Calu3 (cell line): ENCODE data around the gene PLA2R1. TPM values are rescaled to one million over a fixed set of nuclear protein-coding genes. Genes with fewer than 3 reads are reported as not detected.

Source experiments
- BruUV-seq: library from RNA; stranded (reverse); fragments of 400-500 nt; replicated peaks from 2 replicates; lab custom pipeline; 2021; lab: Mats Ljungman, UMichigan
- CTCF ChIA-PET: fragments of 300-600 bp; sonication (Branson Sonifier 250); formaldehyde crosslinking; loops from one replicate; lab custom pipeline; 2022; ENCODE audit warnings: antibody characterized with exemption; lab: Charles Lee
- DNase-seq: peaks from one replicate; pipeline ENCODE4 v3.0.0; 2022
- H3K27ac Mint-ChIP-seq: one replicate; pipeline ENCODE4 v1.8.0; 2022; ENCODE audit warnings: mixed read lengths; ENCODE audit not compliant: unreplicated experiment
- H3K27me3 Mint-ChIP-seq: one replicate; pipeline ENCODE4 v1.8.0; 2022; ENCODE audit warnings: mixed read lengths; ENCODE audit not compliant: unreplicated experiment
- H3K36me3 Mint-ChIP-seq: one replicate; pipeline ENCODE4 v1.8.0; 2022; ENCODE audit warnings: mild to moderate bottlenecking, moderate library complexity, mixed read lengths; ENCODE audit not compliant: insufficient read depth, unreplicated experiment
- H3K4me1 Mint-ChIP-seq: one replicate; pipeline ENCODE4 v1.8.0; 2022; ENCODE audit warnings: mild to moderate bottlenecking, low read depth, mixed read lengths; ENCODE audit not compliant: unreplicated experiment
- H3K4me3 Mint-ChIP-seq: one replicate; pipeline ENCODE4 v1.8.0; 2022; ENCODE audit warnings: mild to moderate bottlenecking, low read depth, moderate library complexity, mixed read lengths; ENCODE audit not compliant: unreplicated experiment
- H3K9me3 Mint-ChIP-seq: one replicate; pipeline ENCODE4 v1.8.0; 2022; ENCODE audit warnings: low read depth, mixed read lengths; ENCODE audit not compliant: unreplicated experiment
- intact Hi-C: fragments of 100-400 bp; cut with micrococcal nuclease; formaldehyde crosslinking; loops from one replicate; pipeline ENCODE4 v1.10.0; 2022; ENCODE audit not compliant: unreplicated experiment
- total RNA-seq: library from RNA; stranded (reverse); gene quantifications from 2 replicates; pipeline ENCODE4 v1.2.3, GENCODE V29; 2022
- TF ChIP-seq, protein P1 (sequence below): fragments of 200-600 bp; IDR thresholded peaks from one replicate; pipeline ENCODE4 v1.8.0; 2022; ENCODE audit warnings: antibody characterized with exemption; ENCODE audit not compliant: unreplicated experiment

PLA2R1 gene
- total RNA-seq, 1 experiment from 2014 or later: 5.8 TPM

DNA sequence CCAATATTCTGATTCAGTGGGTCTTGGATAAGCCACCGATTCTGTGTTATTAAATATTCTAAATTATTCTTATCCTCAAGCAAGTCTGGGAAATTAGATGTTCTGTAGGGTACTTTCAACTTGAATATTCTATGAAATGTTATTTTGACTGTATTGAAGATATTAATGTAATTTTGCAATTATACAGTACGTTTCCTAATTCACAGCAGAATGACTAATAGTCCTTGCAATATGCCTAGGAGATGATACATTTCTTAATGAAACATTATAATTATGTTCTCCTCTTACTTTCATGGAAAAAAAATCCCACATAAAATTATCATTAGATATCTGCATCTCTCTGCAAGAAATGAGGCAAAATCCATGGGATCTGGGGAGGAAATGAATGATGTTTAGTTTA, 46.2 kb upstream of the PLA2R1 start:
- no peak for DNase-seq
- H3K4me1 Mint-ChIP-seq: peaks cover 6% of the 10 kb centered on the region
- H3K27me3 Mint-ChIP-seq: no peaks in the 10 kb centered on the region
- no peak overlapping the region for H3K4me3 Mint-ChIP-seq
- intact Hi-C loops: no loop called here
- no peak overlapping the region for H3K27ac Mint-ChIP-seq
- BruUV-seq: no TSS peak
- CTCF ChIA-PET: no interaction called here
- peaks cover 14% of the 10 kb centered on the region for H3K36me3 Mint-ChIP-seq
- TF ChIP-seq, protein P1, sequence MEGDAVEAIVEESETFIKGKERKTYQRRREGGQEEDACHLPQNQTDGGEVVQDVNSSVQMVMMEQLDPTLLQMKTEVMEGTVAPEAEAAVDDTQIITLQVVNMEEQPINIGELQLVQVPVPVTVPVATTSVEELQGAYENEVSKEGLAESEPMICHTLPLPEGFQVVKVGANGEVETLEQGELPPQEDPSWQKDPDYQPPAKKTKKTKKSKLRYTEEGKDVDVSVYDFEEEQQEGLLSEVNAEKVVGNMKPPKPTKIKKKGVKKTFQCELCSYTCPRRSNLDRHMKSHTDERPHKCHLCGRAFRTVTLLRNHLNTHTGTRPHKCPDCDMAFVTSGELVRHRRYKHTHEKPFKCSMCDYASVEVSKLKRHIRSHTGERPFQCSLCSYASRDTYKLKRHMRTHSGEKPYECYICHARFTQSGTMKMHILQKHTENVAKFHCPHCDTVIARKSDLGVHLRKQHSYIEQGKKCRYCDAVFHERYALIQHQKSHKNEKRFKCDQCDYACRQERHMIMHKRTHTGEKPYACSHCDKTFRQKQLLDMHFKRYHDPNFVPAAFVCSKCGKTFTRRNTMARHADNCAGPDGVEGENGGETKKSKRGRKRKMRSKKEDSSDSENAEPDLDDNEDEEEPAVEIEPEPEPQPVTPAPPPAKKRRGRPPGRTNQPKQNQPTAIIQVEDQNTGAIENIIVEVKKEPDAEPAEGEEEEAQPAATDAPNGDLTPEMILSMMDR: no peak
- no peaks in the 10 kb centered on the region for H3K9me3 Mint-ChIP-seq

DNA sequence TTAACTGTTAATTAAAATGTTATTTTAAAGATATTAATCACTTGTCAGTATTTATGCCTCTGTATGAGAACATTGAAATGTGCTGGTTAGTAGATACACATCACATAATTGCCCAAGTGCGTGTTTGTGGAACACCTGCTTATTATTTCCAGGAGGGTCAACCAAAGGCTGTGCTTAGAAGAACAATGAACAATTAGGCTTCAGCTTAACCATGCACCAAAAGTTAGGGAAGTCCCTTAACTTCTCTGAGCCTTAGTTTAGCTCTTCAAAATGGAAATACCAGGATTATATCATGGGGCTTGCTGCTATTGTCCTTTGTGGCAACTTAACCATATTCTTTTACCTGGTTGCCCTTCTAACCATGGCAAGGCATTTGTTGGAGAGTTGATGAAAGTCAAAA, 43.0 kb upstream of the PLA2R1 start:
- Mint-ChIP-seq H3K4me1 (peaks cover 7% of the 10 kb centered on the region), H3K27me3 (no peaks in the 10 kb centered on the region)
- CTCF ChIA-PET: no interaction called here

DNA sequence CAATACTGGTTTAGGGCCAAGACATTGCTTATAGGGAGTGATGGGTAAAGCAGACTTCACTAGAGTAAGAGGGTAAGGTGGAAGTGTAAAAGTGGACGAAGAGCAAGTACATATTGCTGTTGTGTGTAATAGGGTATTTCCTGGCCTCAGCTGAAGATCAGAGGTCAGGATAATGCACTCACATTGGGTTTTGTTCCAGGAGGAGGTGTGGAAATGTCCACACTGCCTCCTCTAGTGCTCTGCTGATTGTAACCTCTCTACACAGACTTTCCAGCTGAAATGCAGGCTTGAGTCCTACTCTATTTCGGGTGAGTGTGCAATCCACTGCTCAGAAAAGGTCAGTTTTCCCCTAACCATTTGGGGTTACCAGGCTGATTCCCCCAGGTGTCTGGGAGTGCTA, 41.7 kb upstream of the PLA2R1 start:
- intact Hi-C loops: no loop called here
- Mint-ChIP-seq H3K4me1 (peaks cover 7% of the 10 kb centered on the region), H3K9me3 (no peaks in the 10 kb centered on the region), H3K4me3 (no peak overlapping the region), H3K27me3 (no peaks in the 10 kb centered on the region), H3K27ac (no peak overlapping the region), H3K36me3 (peaks cover 25% of the 10 kb centered on the region)
- BruUV-seq: no TSS peak
- CTCF ChIA-PET: no interaction called here
- DNase-seq: no peak
- TF ChIP-seq, protein P1: no peak

More for the DNA sequence above, 43.0 kb upstream of the PLA2R1 start:
- Mint-ChIP-seq H3K27ac (no peak overlapping the region), H3K36me3 (peaks cover 17% of the 10 kb centered on the region), H3K4me3 (no peak overlapping the region), H3K9me3 (no peaks in the 10 kb centered on the region)
- BruUV-seq: no TSS peak
- DNase-seq: no peak
- TF ChIP-seq, protein P1: no peak
- intact Hi-C loops: no loop called here

DNA sequence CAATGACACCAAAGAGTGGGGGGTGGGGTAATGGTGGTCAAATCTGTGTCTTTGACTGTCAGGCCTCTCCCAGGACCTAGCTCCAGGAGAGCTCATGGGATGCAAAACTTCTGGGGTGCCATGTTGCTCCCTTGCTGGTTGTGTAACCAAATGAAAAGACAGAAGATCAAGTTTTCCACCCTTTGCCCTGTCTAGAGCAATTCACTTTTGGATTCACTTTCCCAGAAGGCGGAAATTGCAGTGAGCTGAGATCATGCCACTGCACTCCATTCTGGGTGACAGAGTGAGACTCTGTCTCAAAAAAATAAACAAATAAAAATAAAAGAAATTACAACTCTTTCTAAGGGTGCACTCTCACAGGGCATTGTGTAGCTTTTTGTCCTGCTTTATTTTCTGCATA, 34.9 kb upstream of the PLA2R1 start:
- Mint-ChIP-seq H3K4me1 (no peaks in the 10 kb centered on the region), H3K27ac (no peak overlapping the region), H3K9me3 (peaks cover 10% of the 10 kb centered on the region), H3K4me3 (no peak overlapping the region), H3K27me3 (no peaks in the 10 kb centered on the region), H3K36me3 (peaks cover 37% of the 10 kb centered on the region)
- intact Hi-C loops: no loop called here
- CTCF ChIA-PET: no interaction called here
- DNase-seq: no peak
- TF ChIP-seq, protein P1: no peak
- BruUV-seq: no TSS peak
